ENCODE measurements around the gene CALML4. TPM values are rescaled to one million over a fixed set of nuclear protein-coding genes. Genes with fewer than 3 reads are reported as not detected.

CALML4 gene
- total RNA-seq, 1 donor from 2014 or later, result 7.3 TPM

- H3K4me3 ChIP-seq, result no peak overlapping the region
Measured at GRCh38 chr15:68199340-68199739, 5.8 kb downstream of the CALML4 start.

GRCh38 chr15:68197661-68198437 is 7.3 kb downstream of the CALML4 start:
- intact Hi-C loops (cut with DNase I), result no loop called here
- Histone ChIP-seq H3K9me3 (no peaks in the 10 kb centered on the region), H3K4me1 (peaks cover 12% of the 10 kb centered on the region), H3K36me3 (peaks cover 14% of the 10 kb centered on the region), H3K27ac (no peak overlapping the region), H3K4me3 (no peak overlapping the region), H3K27me3 (ENCODE audit: low read depth) (no peaks in the 10 kb centered on the region)
- no peak for TF ChIP-seq CTCF (IDR thresholded peaks at IDR 0.05)
- ATAC-seq, result no peak
- DNase-seq, result no peak

More at GRCh38 chr15:68199340-68199739, 5.8 kb downstream of the CALML4 start:
- no peaks in the 10 kb centered on the region for H3K36me3 ChIP-seq
- no peak for ATAC-seq
- no peaks in the 10 kb centered on the region for H3K27me3 ChIP-seq (ENCODE audit: low read depth)
- H3K9me3 ChIP-seq, result no peaks in the 10 kb centered on the region
- intact Hi-C loops (cut with DNase I), result no loop called here
- DNase-seq, result no peak
- TF ChIP-seq CTCF (IDR thresholded peaks at IDR 0.05), result no peak
- H3K4me1 ChIP-seq, result peaks cover 18% of the 10 kb centered on the region
- H3K27ac ChIP-seq, result no peak overlapping the region

- peaks cover 12% of the 10 kb centered on the region for H3K4me1 ChIP-seq
- H3K9me3 ChIP-seq, result no peaks in the 10 kb centered on the region
- no peaks in the 10 kb centered on the region for H3K27me3 ChIP-seq (ENCODE audit: low read depth)
- ATAC-seq (no peak), DNase-seq (no peak)
- no peak for TF ChIP-seq CTCF (IDR thresholded peaks at IDR 0.05)
- no peak overlapping the region for H3K4me3 ChIP-seq
- intact Hi-C loops (cut with DNase I), result no loop called here
- H3K27ac ChIP-seq, result no peak overlapping the region
- peaks cover 20% of the 10 kb centered on the region for H3K36me3 ChIP-seq
Measured at GRCh38 chr15:68197170-68197492, 8.0 kb downstream of the CALML4 start.

- no peak overlapping the region for H3K27ac ChIP-seq
- H3K4me3 ChIP-seq, result no peak overlapping the region
- no peaks in the 10 kb centered on the region for H3K27me3 ChIP-seq (ENCODE audit: low read depth)
- no peak for ATAC-seq
- no peaks in the 10 kb centered on the region for H3K9me3 ChIP-seq
- no peak for TF ChIP-seq CTCF (IDR thresholded peaks at IDR 0.05)
- DNase-seq, result no peak
- H3K4me1 ChIP-seq, result peaks cover 12% of the 10 kb centered on the region
- intact Hi-C loops (cut with DNase I), result no loop called here
- H3K36me3 ChIP-seq, result peaks cover 26% of the 10 kb centered on the region
Measured at GRCh38 chr15:68196445-68197169, 8.5 kb downstream of the CALML4 start.

GRCh38 chr15:68195336-68196112 is 9.6 kb downstream of the CALML4 start:
- no peak overlapping the region for H3K4me3 ChIP-seq
- H3K4me1 ChIP-seq, result peaks cover 10% of the 10 kb centered on the region
- intact Hi-C loops (cut with DNase I), result no loop called here
- DNase-seq (no peak), ATAC-seq (no peak)
- H3K36me3 ChIP-seq, result peaks cover 29% of the 10 kb centered on the region
- H3K27ac ChIP-seq, result no peak overlapping the region
- peak; percentile 2 for TF ChIP-seq CTCF (IDR thresholded peaks at IDR 0.05)
- no peaks in the 10 kb centered on the region for H3K27me3 ChIP-seq (ENCODE audit: low read depth)
- no peaks in the 10 kb centered on the region for H3K9me3 ChIP-seq

Measured in lower lobe of right lung (tissue), 2 donors.